ENCODE measurements around the gene PLK3. TPM values are rescaled to one million over a fixed set of nuclear protein-coding genes. Genes with fewer than 3 reads are reported as not detected.

The PLK3 gene
- total RNA-seq, 2 donors from 2014 or later, result 27.4 to 64.3 TPM

Other genes starting within 250 kb of the PLK3 start
- 1 to 10 TPM; 2.8 to 3.8 TPM for gene TMEM53, start 125.9 kb upstream of the PLK3 start, total RNA-seq
- gene ARMH1, start 125.7 kb upstream of the PLK3 start, total RNA-seq, result 1 to 10 TPM; 1.8 to 8.7 TPM
- gene RNU5D-1, start 69.2 kb upstream of the PLK3 start, total RNA-seq, result not detected
- 10 to 100 TPM; 44.5 to 97.0 TPM for gene KIF2C, start 60.5 kb upstream of the PLK3 start, total RNA-seq
- 1,000 to 10,000 TPM; 1,070 to 1,127 TPM for gene RPS8, start 24.8 kb upstream of the PLK3 start, total RNA-seq
- under 1 TPM in 1 of 2 donors, not detected in 1; 0.47 TPM for gene BEST4, start 12.2 kb upstream of the PLK3 start, total RNA-seq
- not detected for gene DYNLT4, start 7.0 kb downstream of the PLK3 start, total RNA-seq
- 1 to 10 TPM; 1.7 to 6.4 TPM for gene BTBD19, start 8.1 kb downstream of the PLK3 start, total RNA-seq
- gene PTCH2, start 42.9 kb downstream of the PLK3 start, total RNA-seq, result 1 to 10 TPM; 1.9 TPM
- 10 to 100 TPM; 37.6 to 60.9 TPM for gene EIF2B3, start 186.2 kb downstream of the PLK3 start, total RNA-seq
- gene HECTD3, start 210.9 kb downstream of the PLK3 start, total RNA-seq, result 10 to 100 TPM; 39.0 to 42.8 TPM
- 100 to 1,000 TPM in 1 of 2 donors, 10 to 100 TPM in 1; 72.5 to 109 TPM for gene UROD, start 211.9 kb downstream of the PLK3 start, total RNA-seq